C4-2B (cell line): Measurements from ENCODE around the gene FCMR.

ENCODE experiments used
- H3K27ac ChIP-seq: fragments of 450-650 bp; 2 replicates; pipeline ENCODE4 v1.5.1; 2017
- ZFX ChIP-seq: fragments of 450-650 bp; IDR thresholded peaks from 2 replicates; pipeline ENCODE4 v1.6.1; 2017
- TF ChIP-seq, protein P1 (sequence below): fragments of 450-650 bp; conservative IDR thresholded peaks from 2 replicates; pipeline ENCODE4 v1.5.1; 2017; ENCODE audit warnings: mild to moderate bottlenecking

The FCMR gene

DNA sequence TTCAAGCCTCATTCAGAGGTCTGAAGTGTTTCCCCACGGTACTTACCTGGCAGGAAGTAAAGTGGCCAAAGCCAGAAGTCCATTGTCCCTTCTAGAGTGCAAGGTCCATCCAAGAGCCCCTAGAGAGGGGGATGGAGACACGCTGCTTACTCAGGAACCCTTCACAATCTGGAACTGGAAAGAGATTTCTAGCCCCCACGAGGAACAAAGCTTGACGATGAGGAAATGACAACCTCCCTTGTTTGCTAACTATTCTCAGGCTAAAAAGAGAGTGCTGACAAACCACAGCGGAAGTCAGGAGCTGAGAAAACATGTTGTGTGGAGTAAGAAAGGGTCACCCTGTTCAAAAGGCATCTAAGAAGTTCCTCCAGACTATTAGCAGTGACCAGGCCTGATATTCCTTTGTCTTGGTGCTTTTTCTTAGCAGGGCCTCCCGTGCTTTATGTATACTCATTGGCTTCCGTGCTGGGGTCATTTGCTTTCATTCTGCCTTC lies at the start of gene FCMR:
TSS of gene FCMR (minus strand) at position 170 of the 494 bp plus-strand sequence. CDS start at position 83, 87 bp downstream.
- no peak for TF ChIP-seq ZFX
- TF ChIP-seq, protein P1, sequence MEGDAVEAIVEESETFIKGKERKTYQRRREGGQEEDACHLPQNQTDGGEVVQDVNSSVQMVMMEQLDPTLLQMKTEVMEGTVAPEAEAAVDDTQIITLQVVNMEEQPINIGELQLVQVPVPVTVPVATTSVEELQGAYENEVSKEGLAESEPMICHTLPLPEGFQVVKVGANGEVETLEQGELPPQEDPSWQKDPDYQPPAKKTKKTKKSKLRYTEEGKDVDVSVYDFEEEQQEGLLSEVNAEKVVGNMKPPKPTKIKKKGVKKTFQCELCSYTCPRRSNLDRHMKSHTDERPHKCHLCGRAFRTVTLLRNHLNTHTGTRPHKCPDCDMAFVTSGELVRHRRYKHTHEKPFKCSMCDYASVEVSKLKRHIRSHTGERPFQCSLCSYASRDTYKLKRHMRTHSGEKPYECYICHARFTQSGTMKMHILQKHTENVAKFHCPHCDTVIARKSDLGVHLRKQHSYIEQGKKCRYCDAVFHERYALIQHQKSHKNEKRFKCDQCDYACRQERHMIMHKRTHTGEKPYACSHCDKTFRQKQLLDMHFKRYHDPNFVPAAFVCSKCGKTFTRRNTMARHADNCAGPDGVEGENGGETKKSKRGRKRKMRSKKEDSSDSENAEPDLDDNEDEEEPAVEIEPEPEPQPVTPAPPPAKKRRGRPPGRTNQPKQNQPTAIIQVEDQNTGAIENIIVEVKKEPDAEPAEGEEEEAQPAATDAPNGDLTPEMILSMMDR = no peak
- H3K27ac ChIP-seq = no peak within 1 kb of the TSS

GRCh38 chr1:206971029-206971655 lies 49.4 kb upstream of the FCMR start:
- TF ChIP-seq ZFX = no peak
- TF ChIP-seq, protein P1 = no peak
- H3K27ac ChIP-seq = no peak overlapping the region

GRCh38 chr1:206970446-206970845 lies 48.7 kb upstream of the FCMR start, which contains the start of gene FCAMR:
TSS of gene FCAMR (minus strand) at chr1:206970460. CDS start at chr1:206970125, 335 bp downstream.
- no peak within 1 kb of the TSS for H3K27ac ChIP-seq
- TF ChIP-seq ZFX = no peak
- TF ChIP-seq, protein P1 = no peak

GRCh38 chr1:206969090-206969489 lies 47.3 kb upstream of the FCMR start:
- H3K27ac ChIP-seq = no peak overlapping the region

DNA sequence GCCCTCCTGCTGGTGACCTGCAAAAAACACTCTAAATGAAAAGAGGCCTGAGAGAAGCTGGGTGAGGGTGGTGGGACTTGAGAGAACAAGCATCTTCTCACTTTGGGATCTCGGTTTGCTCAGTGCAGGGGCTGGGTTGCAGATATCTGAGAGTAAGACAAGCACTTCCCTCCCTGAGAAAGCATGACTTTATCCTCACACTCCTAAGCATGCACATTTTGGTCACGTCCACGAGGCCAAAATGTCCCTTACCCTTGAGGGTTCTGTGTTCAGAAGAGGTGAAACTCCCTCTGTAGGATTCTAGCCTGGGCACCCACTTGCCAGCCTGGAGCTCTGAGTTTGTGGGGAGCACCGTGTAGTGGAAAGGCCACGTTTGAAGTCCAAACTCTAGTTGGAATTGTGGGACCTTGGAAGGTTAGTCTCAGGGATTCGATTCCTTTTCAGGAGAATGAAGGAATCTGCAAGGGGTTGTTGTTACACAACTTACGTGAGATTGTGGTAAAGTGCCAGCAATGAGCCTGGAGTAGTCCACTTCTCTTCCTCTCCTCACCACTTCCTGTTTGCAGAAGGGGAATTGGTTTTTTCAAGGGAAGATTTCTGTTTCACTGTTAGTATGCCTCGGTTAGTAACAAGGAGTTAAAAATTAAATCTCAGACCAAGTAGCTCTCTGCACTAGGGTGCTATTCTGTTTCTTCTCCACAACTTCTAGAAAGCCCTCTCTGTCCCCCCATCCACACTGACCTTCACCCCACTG lies 45.5 kb upstream of the FCMR start:
- H3K27ac ChIP-seq = no peak overlapping the region
- TF ChIP-seq, protein P1 = no peak
- no peak for TF ChIP-seq ZFX

More at GRCh38 chr1:206969090-206969489, 47.3 kb upstream of the FCMR start:
- TF ChIP-seq, protein P1 = no peak
- TF ChIP-seq ZFX = no peak

DNA sequence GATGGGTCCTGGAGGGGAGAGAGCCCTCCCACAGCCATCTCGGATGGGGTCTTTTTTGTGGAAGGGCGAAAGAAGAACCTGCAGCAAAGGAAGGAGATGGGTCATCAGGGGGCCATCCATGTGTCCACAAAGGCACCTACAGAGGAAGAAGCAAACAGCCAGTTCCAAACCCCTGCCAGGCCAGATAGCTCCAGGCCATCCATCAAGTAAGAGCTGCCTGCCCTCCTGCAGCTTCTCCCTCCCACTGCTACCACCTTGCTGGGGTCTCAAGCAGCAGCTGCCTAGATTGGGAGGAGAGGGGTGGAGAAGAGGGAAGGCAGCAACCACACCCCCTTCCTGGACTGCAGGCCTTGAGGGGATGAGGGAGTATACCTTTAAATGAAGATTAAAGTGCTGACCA lies 44.0 kb upstream of the FCMR start:
- TF ChIP-seq ZFX = no peak
- TF ChIP-seq, protein P1 = no peak
- no peak overlapping the region for H3K27ac ChIP-seq

GRCh38 chr1:206963740-206964139 lies 42.0 kb upstream of the FCMR start:
- H3K27ac ChIP-seq = no peak overlapping the region
- TF ChIP-seq, protein P1 = no peak
- TF ChIP-seq ZFX = no peak
